ENCODE results near the gene AHI1. TPM values are rescaled to one million over a fixed set of nuclear protein-coding genes. Genes with fewer than 3 reads are reported as not detected.

The AHI1 gene
- total RNA-seq, 1 experiment from 2014 or later = 11.3 TPM

DNA sequence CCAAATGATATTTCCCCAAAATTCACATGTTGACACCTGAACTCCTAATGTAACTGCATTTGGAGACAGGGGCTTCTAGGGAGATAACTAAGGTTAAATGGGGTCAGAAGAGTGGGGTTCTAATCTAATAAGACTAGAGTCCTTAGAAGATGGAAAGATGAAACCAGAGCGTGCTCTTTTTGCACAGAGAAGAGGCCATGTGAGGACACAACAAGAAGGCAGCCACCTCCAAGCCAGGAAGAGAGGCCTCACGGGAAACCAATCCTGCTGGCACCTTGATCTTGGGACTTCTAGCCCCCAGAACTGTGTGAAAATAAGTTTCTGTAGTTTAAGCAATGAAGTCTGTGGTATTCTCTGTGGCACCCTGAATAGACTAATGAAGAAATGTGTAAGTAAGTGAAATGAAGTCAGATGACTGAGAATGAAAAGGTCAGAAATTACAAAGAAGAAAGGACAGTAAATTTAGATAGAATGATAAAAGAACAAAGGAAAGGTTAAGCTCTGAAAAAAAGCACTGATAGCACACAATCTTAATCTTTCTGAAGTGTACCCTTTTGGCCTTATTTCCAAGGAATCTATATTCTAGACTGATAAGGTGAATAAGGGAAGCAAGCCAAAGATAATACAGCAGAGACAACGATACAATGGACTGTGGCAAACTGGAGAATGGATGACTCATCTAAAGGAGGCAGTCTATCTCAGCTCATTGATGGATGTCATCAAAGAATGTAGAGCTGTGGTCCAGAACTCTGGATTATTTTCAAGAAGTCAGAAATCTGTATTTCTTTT, 206.1 kb downstream of the AHI1 start:
- Histone ChIP-seq H3K4me3 (ENCODE audit: low read depth, low read length) (no peak overlapping the region), H3K4me1 (peaks cover 15% of the 10 kb centered on the region), H3K27me3 (replicated peaks; ENCODE audit: control insufficient read depth, insufficient read depth, low read length) (no peaks in the 10 kb centered on the region), H3K9me3 (no peaks in the 10 kb centered on the region), H3K36me3 (ENCODE audit: control insufficient read depth, insufficient read depth, low read length) (no peaks in the 10 kb centered on the region)
- TF ChIP-seq, protein P1, sequence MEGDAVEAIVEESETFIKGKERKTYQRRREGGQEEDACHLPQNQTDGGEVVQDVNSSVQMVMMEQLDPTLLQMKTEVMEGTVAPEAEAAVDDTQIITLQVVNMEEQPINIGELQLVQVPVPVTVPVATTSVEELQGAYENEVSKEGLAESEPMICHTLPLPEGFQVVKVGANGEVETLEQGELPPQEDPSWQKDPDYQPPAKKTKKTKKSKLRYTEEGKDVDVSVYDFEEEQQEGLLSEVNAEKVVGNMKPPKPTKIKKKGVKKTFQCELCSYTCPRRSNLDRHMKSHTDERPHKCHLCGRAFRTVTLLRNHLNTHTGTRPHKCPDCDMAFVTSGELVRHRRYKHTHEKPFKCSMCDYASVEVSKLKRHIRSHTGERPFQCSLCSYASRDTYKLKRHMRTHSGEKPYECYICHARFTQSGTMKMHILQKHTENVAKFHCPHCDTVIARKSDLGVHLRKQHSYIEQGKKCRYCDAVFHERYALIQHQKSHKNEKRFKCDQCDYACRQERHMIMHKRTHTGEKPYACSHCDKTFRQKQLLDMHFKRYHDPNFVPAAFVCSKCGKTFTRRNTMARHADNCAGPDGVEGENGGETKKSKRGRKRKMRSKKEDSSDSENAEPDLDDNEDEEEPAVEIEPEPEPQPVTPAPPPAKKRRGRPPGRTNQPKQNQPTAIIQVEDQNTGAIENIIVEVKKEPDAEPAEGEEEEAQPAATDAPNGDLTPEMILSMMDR (IDR thresholded peaks at IDR 0.05; ENCODE audit: insufficient read depth in 1 of 2, low read depth in 1 of 2, low read length in 1 of 2, severe bottlenecking in 1 of 2, unreplicated experiment in 1 of 2) = no peak
- no peak overlapping the region for H3K27ac Mint-ChIP-seq (ENCODE audit: unreplicated experiment)
- ChIA-PET CTCF (no interaction called here), POLR2A (interaction anchor here (0.9 kb wide), 1 partner anchor 237 kb away, joined by 3 read pairs; the partner anchor contains the start of gene HBS1L)
- H3K9me3 Mint-ChIP-seq (ENCODE audit: unreplicated experiment) = peaks cover 11% of the 10 kb centered on the region
- H3K4me1 Mint-ChIP-seq (ENCODE audit: low read depth, unreplicated experiment) = no peaks in the 10 kb centered on the region
- peak; percentile 43 to 57 for DNase-seq
- H3K4me3 Mint-ChIP-seq (ENCODE audit: unreplicated experiment) = no peak overlapping the region
- no TSS peak for BruUV-seq (replicated peaks)
- no peaks in the 10 kb centered on the region for H3K27me3 Mint-ChIP-seq (ENCODE audit: insufficient read depth, unreplicated experiment)
- no peaks in the 10 kb centered on the region for H3K36me3 Mint-ChIP-seq (ENCODE audit: insufficient read depth, unreplicated experiment)
- intact Hi-C loops (cut with micrococcal nuclease; ENCODE audit: unreplicated experiment) = no loop called here

DNA sequence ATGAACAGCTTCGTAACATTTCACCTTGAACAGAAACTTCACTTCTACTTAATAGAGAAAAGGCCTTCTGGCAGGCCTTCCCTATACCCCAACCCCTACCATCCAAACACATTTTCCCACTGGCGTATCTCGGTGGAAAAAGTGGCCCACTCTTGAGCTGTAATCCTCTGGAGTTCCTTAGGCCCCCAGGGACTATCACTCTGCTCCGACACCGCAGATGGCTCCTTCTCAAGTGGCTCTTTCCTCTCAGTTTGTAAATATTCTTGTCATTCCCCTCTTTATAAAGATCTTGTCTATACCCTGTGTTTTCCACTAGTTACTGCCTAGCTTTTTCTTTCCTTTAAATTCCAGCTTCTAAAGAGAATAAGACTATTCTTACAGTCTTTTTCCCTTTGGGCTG, 207.7 kb downstream of the AHI1 start:
- no peak overlapping the region for H3K4me3 ChIP-seq (ENCODE audit: low read depth, low read length)
- H3K9me3 ChIP-seq = no peaks in the 10 kb centered on the region
- H3K4me3 Mint-ChIP-seq (ENCODE audit: unreplicated experiment) = no peak overlapping the region
- CTCF ChIA-PET = no interaction called here
- BruUV-seq (replicated peaks) = no TSS peak
- H3K4me1 ChIP-seq = peaks cover 15% of the 10 kb centered on the region
- no peaks in the 10 kb centered on the region for H3K27me3 ChIP-seq (replicated peaks; ENCODE audit: control insufficient read depth, insufficient read depth, low read length)
- peaks cover 12% of the 10 kb centered on the region for H3K9me3 Mint-ChIP-seq (ENCODE audit: unreplicated experiment)
- H3K27ac Mint-ChIP-seq (ENCODE audit: unreplicated experiment) = no peak overlapping the region
- intact Hi-C loops (cut with micrococcal nuclease; ENCODE audit: unreplicated experiment) = no loop called here
- no peaks in the 10 kb centered on the region for H3K27me3 Mint-ChIP-seq (ENCODE audit: insufficient read depth, unreplicated experiment)
- TF ChIP-seq, protein P1 (IDR thresholded peaks at IDR 0.05; ENCODE audit: insufficient read depth in 1 of 2, low read depth in 1 of 2, low read length in 1 of 2, severe bottlenecking in 1 of 2, unreplicated experiment in 1 of 2) = no peak
- POLR2A ChIA-PET = no interaction called here
- H3K36me3 ChIP-seq (ENCODE audit: control insufficient read depth, insufficient read depth, low read length) = no peaks in the 10 kb centered on the region
- no peak for DNase-seq
- H3K36me3 Mint-ChIP-seq (ENCODE audit: insufficient read depth, unreplicated experiment) = no peaks in the 10 kb centered on the region
- H3K4me1 Mint-ChIP-seq (ENCODE audit: low read depth, unreplicated experiment) = no peaks in the 10 kb centered on the region

DNA sequence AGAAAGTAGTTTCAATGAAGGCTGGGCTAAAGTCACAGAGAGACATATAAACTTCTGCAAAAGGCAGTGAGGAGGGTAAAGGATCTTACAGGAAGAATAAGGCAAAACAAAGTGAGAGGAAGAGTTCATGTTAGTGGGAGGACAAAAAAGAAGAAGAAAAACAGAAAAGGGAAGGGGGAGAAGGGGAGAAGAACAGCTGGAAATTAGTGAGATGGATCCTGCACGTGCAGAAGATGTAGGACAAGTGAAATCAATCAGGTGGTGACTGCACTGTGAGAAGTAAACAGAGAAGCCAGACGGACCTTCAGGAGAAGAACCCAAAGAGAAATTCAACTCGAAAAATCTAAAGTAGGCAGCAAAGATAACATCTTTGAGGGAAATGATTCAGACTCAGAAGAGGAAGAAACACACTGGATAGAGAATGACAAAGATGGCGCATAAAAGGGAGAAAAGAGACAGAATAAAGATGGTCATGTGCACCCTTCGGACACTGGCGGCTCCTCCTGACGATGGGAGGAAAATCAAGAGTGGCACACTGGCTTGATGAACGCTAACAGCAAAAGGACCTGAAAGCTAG, 210.5 kb downstream of the AHI1 start:
- no TSS peak for BruUV-seq (replicated peaks)
- no peaks in the 10 kb centered on the region for H3K36me3 ChIP-seq (ENCODE audit: control insufficient read depth, insufficient read depth, low read length)
- H3K27me3 ChIP-seq (replicated peaks; ENCODE audit: control insufficient read depth, insufficient read depth, low read length) = no peaks in the 10 kb centered on the region
- TF ChIP-seq, protein P1 (IDR thresholded peaks at IDR 0.05; ENCODE audit: insufficient read depth in 1 of 2, low read depth in 1 of 2, low read length in 1 of 2, severe bottlenecking in 1 of 2, unreplicated experiment in 1 of 2) = no peak
- Mint-ChIP-seq H3K27me3 (ENCODE audit: insufficient read depth, unreplicated experiment) (no peaks in the 10 kb centered on the region), H3K4me1 (ENCODE audit: low read depth, unreplicated experiment) (no peaks in the 10 kb centered on the region), H3K27ac (ENCODE audit: unreplicated experiment) (peak overlapping the region; percentile 15), H3K9me3 (ENCODE audit: unreplicated experiment) (peaks cover 12% of the 10 kb centered on the region), H3K4me3 (ENCODE audit: unreplicated experiment) (no peak overlapping the region), H3K36me3 (ENCODE audit: insufficient read depth, unreplicated experiment) (no peaks in the 10 kb centered on the region)
- no peaks in the 10 kb centered on the region for H3K9me3 ChIP-seq
- DNase-seq = no peak
- H3K4me3 ChIP-seq (ENCODE audit: low read depth, low read length) = no peak overlapping the region
- POLR2A ChIA-PET = no interaction called here
- peaks cover 12% of the 10 kb centered on the region for H3K4me1 ChIP-seq
- intact Hi-C loops (cut with micrococcal nuclease; ENCODE audit: unreplicated experiment) = no loop called here
- CTCF ChIA-PET = no interaction called here

Measured in Caco-2 (cell line).